HG03354 (cell line): Measurements from ENCODE around the gene C11orf91.
"Not testable (repeated sequence)": the region's sequence is repeated elsewhere in the genome, so short reads cannot be mapped to it uniquely, and the experiment has no call there.

ENCODE experiments used
- ATAC-seq: cut with Tn5 transposase; IDR thresholded peaks from one replicate; pipeline ENCODE4 v1.9.1; 2021; ENCODE audit warnings: mild to moderate bottlenecking; ENCODE audit not compliant: unreplicated experiment, poor library complexity, severe bottlenecking

C11orf91 gene

GRCh38 chr11:33700502-33701271 is at the start of gene C11orf91:
C11orf91 (minus strand) TSS chr11:33700826; CDS start chr11:33700740, 86 bp downstream.
- ATAC-seq, result peak; percentile 93

- ATAC-seq, result no peak
Observed at GRCh38 chr11:33747979-33748378, 47.4 kb upstream of the C11orf91 start.

GRCh38 chr11:33743291-33743690 is 42.7 kb upstream of the C11orf91 start:
- ATAC-seq, result no peak

- peak; percentile 64 for ATAC-seq
Observed at GRCh38 chr11:33742249-33742851, 41.7 kb upstream of the C11orf91 start.

- no peak for ATAC-seq
Observed at GRCh38 chr11:33741806-33742205, 41.2 kb upstream of the C11orf91 start.

GRCh38 chr11:33737362-33737821 is 36.8 kb upstream of the C11orf91 start:
- no peak for ATAC-seq

- ATAC-seq, result peak; percentile 63
Observed at GRCh38 chr11:33736148-33736812, 35.7 kb upstream of the C11orf91 start, which contains the start of gene CD59. CD59 (minus strand) TSS chr11:33736423; CDS start chr11:33722445, 13,978 bp downstream.

GRCh38 chr11:33735271-33736147 is 34.9 kb upstream of the C11orf91 start:
- peak; percentile 64 for ATAC-seq

GRCh38 chr11:33734441-33735270 is 34.0 kb upstream of the C11orf91 start:
- no peak for ATAC-seq

- ATAC-seq, result no peak
Observed at GRCh38 chr11:33733980-33734379, 33.4 kb upstream of the C11orf91 start.

- ATAC-seq, result no peak
Observed at GRCh38 chr11:33731723-33732531, 31.3 kb upstream of the C11orf91 start.

GRCh38 chr11:33730716-33731115 is 30.1 kb upstream of the C11orf91 start:
- ATAC-seq, result no peak

- ATAC-seq, result not testable (repeated sequence)
Observed at GRCh38 chr11:33729072-33729664, 28.5 kb upstream of the C11orf91 start.

- ATAC-seq, result not testable (repeated sequence)
Observed at GRCh38 chr11:33727539-33727938, 26.9 kb upstream of the C11orf91 start.

- ATAC-seq, result no peak
Observed at GRCh38 chr11:33725496-33725895, 24.9 kb upstream of the C11orf91 start.

- ATAC-seq, result no peak
Observed at GRCh38 chr11:33724644-33725035, 24.0 kb upstream of the C11orf91 start.

GRCh38 chr11:33723238-33723881 is 22.7 kb upstream of the C11orf91 start:
- peak; percentile 23 for ATAC-seq
